Right atrium auricular region (tissue), 2 donors: ENCODE measurements around the gene RAPGEF4. TPM values are rescaled to one million over a fixed set of nuclear protein-coding genes. Genes with fewer than 3 reads are reported as not detected.
A peak's percentile ranks its signal among the peaks of the same experiment; 100 is the strongest.

ENCODE experiments used
- DNase-seq: peaks from one replicate; pipeline ENCODE4 v3.0.0-alpha.2; 2019; ENCODE audit warnings: low spot score
- H3K27ac ChIP-seq, 2 donors: fragments of 200-600 bp; sonication (generic); 1 replicate in 1 of 2; 2 replicates in 1 of 2; pipeline ENCODE4 v1.5.1; 2016 to 2019
- H3K27me3 ChIP-seq, 2 donors: fragments of 200-600 bp; sonication (generic); one replicate each; pipeline versions ENCODE4 v1.5.1 to v1.6.0; 2017 to 2019
- H3K36me3 ChIP-seq: fragments of 200-600 bp; sonication (generic); one replicate; pipeline ENCODE4 v1.5.1; 2016
- H3K4me1 ChIP-seq, 2 donors: fragments of 200-600 bp; sonication (generic); one replicate each; pipeline versions ENCODE4 v1.5.1 to v1.6.0; 2017 to 2019
- H3K4me3 ChIP-seq, 2 donors: fragments of 200-600 bp; sonication (generic); 1 replicate in 1 of 2; 2 replicates in 1 of 2; pipeline ENCODE4 v1.5.1; 2017 to 2019; ENCODE audit warnings: mild to moderate bottlenecking in 1 of 2, moderate library complexity in 1 of 2
- H3K9me3 ChIP-seq, 2 donors: fragments of 200-600 bp; sonication (generic); one replicate each; pipeline ENCODE4 v1.5.1; 2019
- CTCF ChIP-seq, 2 donors: fragments of 200-600 bp; sonication (generic); IDR thresholded peaks; one replicate each; pipeline ENCODE4 v1.5.1; 2019; ENCODE audit warnings: antibody characterized with exemption in 2 of 2
- total RNA-seq, 2 donors: library from RNA; depleted of rRNA; stranded (reverse); fragments of >200 nt; gene quantifications; one replicate each; pipeline ENCODE4 v1.1.0, GENCODE V29; 2016

RAPGEF4 gene
- total RNA-seq, 2 donors from 2014 or later, result 6.2 to 14.1 TPM

GRCh38 chr2:172859581-172860335 is 124.1 kb downstream of the RAPGEF4 start:
- no peaks in the 10 kb centered on the region for H3K36me3 ChIP-seq
- H3K4me3 ChIP-seq, result peak overlapping the region in 1 of 2 donors; percentile 5
- no peaks in the 10 kb centered on the region for H3K9me3 ChIP-seq
- no peak for DNase-seq
- no peaks in the 10 kb centered on the region for H3K27me3 ChIP-seq
- H3K4me1 ChIP-seq, result peaks cover 0 to 37% of the 10 kb centered on the region in 2 donors
- peak overlapping the region; percentile 2 to 18 for H3K27ac ChIP-seq
- TF ChIP-seq CTCF (IDR thresholded peaks at IDR 0.05), result no peak

- no peaks in the 10 kb centered on the region for H3K36me3 ChIP-seq
- H3K4me3 ChIP-seq, result peak overlapping the region in 1 of 2 donors; percentile 5
- no peaks in the 10 kb centered on the region for H3K27me3 ChIP-seq
- peaks cover 0 to 37% of the 10 kb centered on the region in 2 donors for H3K4me1 ChIP-seq
- no peak for TF ChIP-seq CTCF (IDR thresholded peaks at IDR 0.05)
- H3K9me3 ChIP-seq, result no peaks in the 10 kb centered on the region
- no peak for DNase-seq
- H3K27ac ChIP-seq, result peak overlapping the region in 1 of 2 donors; percentile 2
Observed at GRCh38 chr2:172860336-172860707, 124.7 kb downstream of the RAPGEF4 start.

GRCh38 chr2:172861098-172861497 is 125.5 kb downstream of the RAPGEF4 start:
- H3K27me3 ChIP-seq, result no peaks in the 10 kb centered on the region
- H3K4me3 ChIP-seq, result no peak overlapping the region
- TF ChIP-seq CTCF (IDR thresholded peaks at IDR 0.05), result no peak
- H3K27ac ChIP-seq, result no peak overlapping the region
- no peaks in the 10 kb centered on the region for H3K36me3 ChIP-seq
- DNase-seq, result no peak
- no peaks in the 10 kb centered on the region for H3K9me3 ChIP-seq
- H3K4me1 ChIP-seq, result peaks cover 0 to 37% of the 10 kb centered on the region in 2 donors

- H3K36me3 ChIP-seq, result no peaks in the 10 kb centered on the region
- DNase-seq, result no peak
- H3K4me3 ChIP-seq, result no peak overlapping the region
- H3K9me3 ChIP-seq, result no peaks in the 10 kb centered on the region
- H3K27me3 ChIP-seq, result no peaks in the 10 kb centered on the region
- no peak for TF ChIP-seq CTCF (IDR thresholded peaks at IDR 0.05)
- H3K27ac ChIP-seq, result peak overlapping the region in 1 of 2 donors; percentile 2
- peaks cover 0 to 37% of the 10 kb centered on the region in 2 donors for H3K4me1 ChIP-seq
Observed at GRCh38 chr2:172861656-172862476, 126.2 kb downstream of the RAPGEF4 start.

DNA sequence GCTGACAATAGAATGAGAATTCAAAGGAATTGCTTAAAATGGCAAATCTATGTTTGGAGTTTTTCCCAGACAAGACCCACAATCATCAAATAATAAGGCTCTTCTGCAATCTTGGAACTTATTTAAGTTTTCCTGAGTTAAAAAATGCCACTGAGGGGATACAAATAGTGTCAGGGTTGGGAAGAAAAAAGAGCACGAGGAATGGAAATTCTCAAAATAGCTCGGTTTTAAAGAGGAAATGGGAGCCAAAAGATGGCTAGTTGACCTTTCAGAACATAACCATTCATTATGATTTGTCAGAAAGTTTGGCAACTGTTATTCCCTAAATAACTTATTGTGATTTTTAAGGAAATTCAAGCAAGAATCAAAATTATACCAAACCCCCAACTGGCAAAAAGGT is 127.7 kb downstream of the RAPGEF4 start:
- Histone ChIP-seq H3K36me3 (no peaks in the 10 kb centered on the region), H3K27ac (no peak overlapping the region), H3K4me1 (peaks cover 0 to 37% of the 10 kb centered on the region in 2 donors), H3K4me3 (no peak overlapping the region), H3K9me3 (no peaks in the 10 kb centered on the region), H3K27me3 (no peaks in the 10 kb centered on the region)
- DNase-seq, result no peak
- TF ChIP-seq CTCF (IDR thresholded peaks at IDR 0.05), result no peak
